Endothelial cell of hepatic sinusoid (primary cell): Measurements from ENCODE around the gene DCLK3.

Source experiments
- in situ Hi-C: cut with HindIII; loops from 2 replicates; pipeline ENCODE4 v1.10.0; 2017; ENCODE audit warnings: low sequenced_read_pairs

The DCLK3 gene

DNA sequence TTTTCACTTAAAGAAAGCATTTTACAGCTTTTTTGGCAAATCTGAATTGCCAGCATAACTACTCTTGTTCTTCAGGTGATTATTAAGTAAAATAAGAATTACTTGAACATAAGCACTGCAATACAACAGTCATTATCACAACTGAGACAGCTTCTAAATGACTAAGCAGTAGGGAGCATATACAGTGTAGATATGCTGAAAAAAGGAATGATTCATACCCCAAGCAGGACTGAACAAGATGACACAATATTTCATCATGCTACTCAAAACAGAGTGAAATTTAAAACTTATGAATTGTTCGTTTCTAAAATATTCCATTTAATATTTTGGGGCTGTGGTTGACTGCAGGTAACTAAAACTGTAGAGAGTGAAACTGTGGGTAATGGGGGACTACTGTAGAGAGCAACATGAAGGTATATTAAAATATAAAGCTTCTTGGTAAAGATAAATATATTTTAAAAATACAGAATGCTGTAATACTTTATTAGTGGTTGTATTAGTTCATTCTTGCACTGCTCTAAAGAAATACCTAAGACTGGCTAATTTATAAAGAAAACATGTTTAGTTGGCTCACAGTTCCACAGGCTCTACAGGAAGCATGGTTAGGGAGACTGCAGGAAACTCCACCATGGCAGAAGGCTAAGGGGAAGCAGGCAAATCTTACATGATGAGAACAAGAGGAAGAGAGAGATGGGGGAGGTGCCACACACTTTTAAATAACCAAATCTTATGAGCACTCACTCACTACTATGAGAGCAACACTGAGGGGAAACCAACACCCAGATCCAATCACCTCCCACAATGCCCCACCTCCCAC, 84.8 kb downstream of the DCLK3 start:
- in situ Hi-C loops: loop anchor here (5.0 kb wide), 2 partner anchors 43 to 87 kb away; no protein-coding TSS in a partner anchor

- in situ Hi-C loops: loop anchor here (5.0 kb wide), 2 partner anchors 44 to 86 kb away; no protein-coding TSS in a partner anchor
These were observed 85.9 kb downstream of the DCLK3 start for GRCh38 chr3:36678216-36679013.

DNA sequence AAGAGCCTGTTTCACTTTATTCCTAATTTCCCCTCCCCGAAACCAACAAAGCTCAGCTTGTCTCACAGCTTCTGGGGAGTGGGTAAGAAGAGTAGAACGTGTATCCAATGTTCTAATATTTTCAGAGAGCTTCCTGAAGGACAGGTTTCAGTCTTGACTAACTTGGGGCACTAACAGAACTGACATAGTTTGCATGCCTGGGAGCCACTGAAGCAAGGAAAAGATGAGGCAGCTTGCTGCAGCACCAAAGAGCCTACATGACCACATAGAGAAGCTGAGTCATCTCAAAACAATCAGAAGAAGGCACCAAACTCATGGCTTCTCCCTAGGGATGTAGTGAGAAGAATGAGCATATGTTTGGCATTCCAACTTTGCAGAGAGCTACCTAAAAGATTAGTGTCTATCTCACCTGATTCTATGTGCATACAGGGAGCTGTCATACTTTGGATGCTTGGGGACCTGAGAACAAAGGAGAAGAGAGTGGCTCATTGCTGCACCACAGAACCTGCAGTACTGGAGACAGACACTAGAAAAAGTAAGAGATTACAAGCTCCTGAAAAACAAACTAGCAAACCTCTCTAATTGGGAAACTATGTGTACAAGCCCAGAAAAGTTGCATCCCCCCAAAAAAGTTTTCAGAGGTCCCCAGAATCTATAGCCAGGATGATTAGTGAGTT, 86.9 kb downstream of the DCLK3 start:
- in situ Hi-C loops: loop anchor here (5.0 kb wide), 2 partner anchors 45 to 85 kb away; no protein-coding TSS in a partner anchor

GRCh38 chr3:36674816-36675215, 89.5 kb downstream of the DCLK3 start:
- in situ Hi-C loops: loop anchor here (5.0 kb wide), 2 partner anchors 47 to 83 kb away; no protein-coding TSS in a partner anchor

- in situ Hi-C loops: no loop called here
These were observed 94.6 kb downstream of the DCLK3 start for GRCh38 chr3:36669764-36670163.

- in situ Hi-C loops: no loop called here
These were observed 98.2 kb downstream of the DCLK3 start for GRCh38 chr3:36666166-36666565.

DNA sequence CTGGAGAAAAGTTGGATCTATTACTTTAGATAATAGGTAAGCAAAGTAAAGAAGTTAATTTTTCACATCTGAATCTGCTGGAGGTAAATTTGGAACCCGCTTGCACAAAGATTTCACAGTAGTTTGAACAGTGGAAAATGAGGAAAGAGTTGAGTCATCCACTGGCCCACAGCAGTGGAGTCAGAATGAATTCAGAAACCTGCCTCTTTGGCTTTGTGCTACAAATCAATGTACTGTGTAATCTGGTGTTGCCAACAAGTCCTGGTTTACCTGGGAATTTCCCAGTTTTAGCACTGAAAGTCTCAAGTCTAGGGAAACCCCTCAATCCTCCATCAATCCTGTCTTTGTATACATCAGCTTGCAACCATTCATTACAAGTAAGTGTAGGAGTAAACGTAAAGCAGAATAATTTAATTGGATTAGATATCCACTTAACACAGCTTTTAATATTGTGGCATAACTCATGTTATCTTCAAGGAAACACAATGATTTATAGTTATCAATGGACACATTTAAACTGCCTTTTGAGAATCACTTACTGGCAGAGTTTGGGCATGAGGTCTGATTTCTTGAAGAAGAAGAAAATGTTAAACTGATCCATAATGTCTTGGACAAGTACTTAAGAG, 100.6 kb downstream of the DCLK3 start:
- in situ Hi-C loops: no loop called here

GRCh38 chr3:36662626-36663025, 101.7 kb downstream of the DCLK3 start:
- in situ Hi-C loops: no loop called here
